ENCODE data around the gene DCTN5. TPM values are rescaled to one million over a fixed set of nuclear protein-coding genes. Genes with fewer than 3 reads are reported as not detected.
"Not testable (repeated sequence)": the region's sequence is repeated elsewhere in the genome, so short reads cannot be mapped to it uniquely, and the experiment has no call there.

DCTN5 gene
- total RNA-seq, 1 experiment from 2014 or later: 48.7 TPM

DNA sequence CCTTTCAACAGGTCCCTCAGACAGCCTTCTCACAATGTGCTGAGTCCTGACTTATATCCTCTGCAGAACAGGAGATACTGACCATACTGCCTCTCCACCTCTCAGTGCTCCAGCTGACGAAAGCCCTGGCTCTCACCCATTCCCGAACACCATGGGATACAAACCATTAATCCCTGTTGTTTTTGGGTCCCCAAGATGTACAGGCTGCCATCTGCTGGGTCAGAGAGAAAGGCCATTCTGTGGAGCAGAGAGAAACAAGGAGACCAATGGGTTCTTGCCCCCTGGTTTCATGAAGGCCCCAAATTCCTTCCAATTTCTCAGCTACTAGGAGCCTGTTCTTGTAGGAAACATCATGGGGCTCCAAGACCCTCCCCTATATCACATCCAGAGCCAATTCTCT, 68.7 kb downstream of the DCTN5 start:
- in situ Hi-C loops (cut with HindIII; ENCODE audit: low pct_unique_long_range_greater_than_20kb, low sequenced_read_pairs): no loop called here
- no peak for DNase-seq (ENCODE audit: low read depth)

DNA sequence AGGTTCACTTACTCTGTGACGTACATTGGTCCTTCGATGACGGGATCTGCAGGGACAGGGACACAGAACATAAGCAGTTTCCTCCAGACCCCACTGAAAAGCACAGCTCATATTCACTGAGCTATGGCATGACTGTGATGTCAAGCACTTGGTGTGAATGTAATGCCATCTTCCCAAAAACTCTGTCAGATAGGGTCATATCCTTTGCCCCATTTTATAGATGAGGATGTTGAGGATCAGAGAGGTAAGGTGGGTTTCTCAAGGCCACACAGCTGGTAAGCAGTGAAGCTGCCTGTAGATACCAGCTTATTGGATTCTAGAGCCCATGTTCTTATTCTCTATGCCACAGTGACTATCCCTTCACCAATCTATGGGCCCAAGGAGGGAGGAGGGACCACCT, 69.2 kb downstream of the DCTN5 start:
- in situ Hi-C loops (cut with HindIII; ENCODE audit: low pct_unique_long_range_greater_than_20kb, low sequenced_read_pairs): no loop called here
- no peak for DNase-seq (ENCODE audit: low read depth)

DNA sequence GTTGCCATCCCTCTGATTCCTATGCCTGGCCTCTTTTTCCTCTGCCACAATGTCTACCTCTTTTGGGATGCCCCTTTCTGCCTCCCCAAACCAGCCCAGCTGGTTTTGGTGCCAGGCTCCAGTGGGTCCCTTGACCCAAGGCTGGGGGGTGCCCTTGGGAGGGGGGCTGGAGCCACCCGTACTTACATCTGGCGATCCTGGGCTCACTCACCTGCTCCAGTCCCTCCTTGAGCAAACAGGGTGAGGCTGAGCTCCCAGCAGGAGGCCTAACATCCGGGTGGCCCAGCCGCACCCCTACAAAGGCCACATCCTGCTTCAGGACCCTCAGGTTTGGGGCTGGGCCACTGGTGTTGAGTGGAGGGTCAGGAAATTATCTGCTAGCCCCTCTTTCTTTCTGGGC, 70.5 kb downstream of the DCTN5 start:
- in situ Hi-C loops (cut with HindIII; ENCODE audit: low pct_unique_long_range_greater_than_20kb, low sequenced_read_pairs): no loop called here
- no peak for DNase-seq (ENCODE audit: low read depth)

DNA sequence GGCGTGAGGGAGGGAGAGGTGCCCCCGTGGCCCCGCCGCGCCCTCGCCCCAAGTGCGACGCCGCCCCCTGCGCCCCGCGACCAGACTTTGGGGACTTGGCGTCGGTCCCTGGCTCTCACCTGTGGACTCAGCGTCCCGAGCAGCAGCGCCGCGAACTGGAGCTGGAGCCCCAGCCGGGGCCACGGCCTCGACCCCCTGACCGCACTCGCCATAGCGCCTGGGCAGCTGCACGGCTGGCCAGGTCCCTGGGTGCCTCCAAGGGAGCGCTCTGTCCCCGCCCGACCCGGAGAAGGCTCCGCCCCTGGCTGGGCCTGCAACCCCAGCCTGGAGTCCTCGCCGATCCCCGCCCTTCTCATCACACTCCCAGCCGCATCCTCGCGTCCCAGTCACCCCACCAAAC, 71.7 kb downstream of the DCTN5 start, which contains the start of gene ERN2:
Gene ERN2 (minus strand): TSS at position 247 of the 400 bp plus-strand sequence. CDS start 35 bp downstream, at position 212.
- in situ Hi-C loops (cut with HindIII; ENCODE audit: low pct_unique_long_range_greater_than_20kb, low sequenced_read_pairs): no loop called here
- DNase-seq (ENCODE audit: low read depth): no peak

DNA sequence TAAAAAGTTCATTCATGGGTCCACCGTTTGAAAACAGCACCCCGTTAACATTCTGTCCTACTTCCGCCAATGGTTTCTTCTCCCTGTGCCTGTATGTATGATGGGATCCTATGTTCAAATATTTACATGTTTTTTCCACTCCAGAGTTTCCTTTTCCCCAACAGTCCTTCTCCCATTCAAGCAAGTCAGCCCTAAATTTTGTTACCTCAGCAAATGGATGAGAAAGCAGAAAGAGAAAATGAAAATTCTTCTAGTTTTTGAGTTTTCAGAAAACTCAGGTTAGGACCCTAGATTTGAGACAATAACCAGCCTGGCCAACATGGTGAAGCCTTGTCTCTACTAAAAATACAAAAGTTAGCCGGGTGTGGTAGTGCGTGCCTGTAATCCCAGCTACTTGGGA, 75.2 kb downstream of the DCTN5 start:
- DNase-seq (ENCODE audit: low read depth): no peak
- in situ Hi-C loops (cut with HindIII; ENCODE audit: low pct_unique_long_range_greater_than_20kb, low sequenced_read_pairs): no loop called here

DNA sequence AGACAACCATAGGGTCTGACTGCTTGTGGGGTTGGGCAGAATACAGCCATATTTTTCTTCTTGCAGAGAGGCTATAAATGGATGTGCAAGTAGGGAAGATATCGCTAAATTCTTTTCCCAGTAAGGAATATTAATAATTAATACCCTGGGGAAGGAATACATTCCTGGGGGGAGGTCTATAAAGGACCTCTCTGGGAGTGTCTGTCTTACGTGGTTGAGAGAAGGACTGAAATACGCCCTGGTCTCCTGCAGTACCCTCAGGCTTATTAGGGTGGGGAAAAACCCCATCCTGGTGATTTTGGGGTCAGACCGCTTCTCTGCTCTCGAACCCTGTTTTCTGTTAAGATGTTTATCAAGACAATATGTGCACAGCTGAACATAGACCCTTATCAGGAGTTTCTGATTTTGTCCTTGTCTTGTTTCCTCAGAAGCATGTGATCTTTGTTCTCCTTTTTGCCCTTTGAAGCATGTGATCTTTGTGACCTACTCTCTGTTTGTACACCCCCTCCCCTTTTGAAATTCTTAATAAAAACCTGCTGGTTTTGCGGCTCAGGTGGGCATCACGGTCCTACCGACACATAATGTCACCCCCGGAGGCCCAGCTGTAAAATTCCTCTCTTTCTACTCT, 81.5 kb downstream of the DCTN5 start:
- in situ Hi-C loops (cut with HindIII; ENCODE audit: low pct_unique_long_range_greater_than_20kb, low sequenced_read_pairs): not testable (repeated sequence)

DNA sequence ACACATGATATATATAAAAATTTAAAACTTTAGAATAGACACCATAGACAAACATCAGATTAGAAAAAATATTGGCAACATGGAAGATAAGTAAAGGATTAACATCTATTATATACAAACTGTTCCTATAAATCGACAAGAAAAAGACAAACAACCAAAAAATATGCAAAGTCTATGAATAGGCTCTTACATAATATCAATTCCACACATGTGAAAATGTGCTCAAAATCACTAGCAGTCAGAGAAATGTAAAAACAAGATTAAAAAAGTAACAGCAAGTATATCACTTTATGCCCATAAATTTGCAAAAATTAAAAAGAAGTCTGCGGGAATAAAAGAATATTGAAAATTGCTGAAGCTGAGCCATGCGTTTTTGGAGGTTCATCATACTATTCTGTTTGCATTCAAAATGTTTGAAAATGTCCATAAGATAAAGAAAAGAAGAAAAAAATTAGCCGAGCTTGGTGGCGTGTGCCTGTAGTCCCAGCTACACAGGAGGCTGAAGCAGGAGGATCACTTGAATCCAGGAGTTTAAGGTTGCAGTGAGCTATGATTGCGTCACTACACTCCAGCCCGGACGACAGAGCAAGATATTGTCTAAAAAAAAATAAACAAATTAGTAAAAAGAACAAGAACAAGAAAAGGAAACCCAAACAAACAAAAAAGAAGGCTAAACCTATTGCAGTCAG, 83.0 kb downstream of the DCTN5 start:
- no peak for DNase-seq (ENCODE audit: low read depth)

More for the DNA sequence above, 81.5 kb downstream of the DCTN5 start:
- DNase-seq (ENCODE audit: low read depth): not testable (repeated sequence)

DNA sequence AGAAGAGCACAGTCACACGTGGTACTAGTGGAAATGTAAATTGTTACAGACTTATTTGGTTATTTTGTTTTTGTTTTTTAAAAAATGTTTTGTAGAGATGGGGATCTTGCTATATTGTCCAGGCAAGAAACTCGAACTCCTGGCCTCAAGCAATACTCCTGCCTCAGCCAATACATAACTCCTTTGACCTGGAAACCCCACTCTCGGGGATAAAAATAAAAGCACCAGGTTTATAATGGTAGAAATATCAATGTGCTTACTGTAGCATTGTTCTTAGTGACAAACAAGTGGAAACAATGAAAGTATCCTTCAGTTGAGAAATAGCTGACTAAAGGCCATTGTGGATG, 83.5 kb downstream of the DCTN5 start:
- no peak for DNase-seq (ENCODE audit: low read depth)
- in situ Hi-C loops (cut with HindIII; ENCODE audit: low pct_unique_long_range_greater_than_20kb, low sequenced_read_pairs): no loop called here

More for the DNA sequence above, 83.0 kb downstream of the DCTN5 start:
- in situ Hi-C loops (cut with HindIII; ENCODE audit: low pct_unique_long_range_greater_than_20kb, low sequenced_read_pairs): no loop called here

DNA sequence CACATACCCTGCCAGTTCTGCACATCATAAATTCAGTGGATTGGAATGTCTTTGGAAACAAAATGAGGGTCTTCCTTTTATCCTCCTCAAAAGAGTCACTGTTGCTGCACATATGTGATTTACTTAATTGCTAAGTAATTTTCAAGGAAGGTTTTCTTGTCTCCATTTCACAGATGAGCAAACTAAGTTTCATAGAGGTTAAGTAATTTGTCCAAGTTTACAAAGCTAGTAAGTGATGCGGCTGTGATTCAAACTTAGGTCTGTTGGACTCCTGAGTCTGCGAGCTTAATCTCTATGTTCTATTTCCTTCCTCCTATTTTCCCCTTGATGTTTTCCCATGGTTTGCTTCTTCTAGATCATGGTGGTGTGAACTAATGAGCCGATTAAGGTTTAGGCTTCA, 85.4 kb downstream of the DCTN5 start:
- no peak for DNase-seq (ENCODE audit: low read depth)
- in situ Hi-C loops (cut with HindIII; ENCODE audit: low pct_unique_long_range_greater_than_20kb, low sequenced_read_pairs): no loop called here

Other genes with a start within 250 kb of the DCTN5 start
- 29.4 and 42.6 TPM in 2 replicates for gene COG7, start 188.3 kb upstream of the DCTN5 start, total RNA-seq (2014; rRNA removed; shearing (Covaris generic); ENCODE audit: low replicate concordance)
- gene GGA2, start 131.0 kb upstream of the DCTN5 start, total RNA-seq (2014; rRNA removed; shearing (Covaris generic); ENCODE audit: low replicate concordance): 52.7 and 67.6 TPM in 2 replicates
- 32.9 and 108 TPM in 2 replicates for gene EARS2, start 84.1 kb upstream of the DCTN5 start, total RNA-seq (2014; rRNA removed; shearing (Covaris generic); ENCODE audit: low replicate concordance)
- gene UBFD1, start 83.7 kb upstream of the DCTN5 start, total RNA-seq (2014; rRNA removed; shearing (Covaris generic); ENCODE audit: low replicate concordance): 69.9 and 120 TPM in 2 replicates
- 147 and 186 TPM in 2 replicates for gene NDUFAB1, start 45.1 kb upstream of the DCTN5 start, total RNA-seq (2014; rRNA removed; shearing (Covaris generic); ENCODE audit: low replicate concordance)
- gene PALB2, start 156 bp upstream of the DCTN5 start, total RNA-seq (2014; rRNA removed; shearing (Covaris generic); ENCODE audit: low replicate concordance): 8.0 and 12.0 TPM in 2 replicates
- gene PLK1, start 37.4 kb downstream of the DCTN5 start, total RNA-seq (2014; rRNA removed; shearing (Covaris generic); ENCODE audit: low replicate concordance): 20.9 and 23.2 TPM in 2 replicates
- gene ERN2, start 71.8 kb downstream of the DCTN5 start, total RNA-seq (2014; rRNA removed; shearing (Covaris generic); ENCODE audit: low replicate concordance): 0.12 and 0.14 TPM in 2 replicates
- gene CHP2, start 113.6 kb downstream of the DCTN5 start, total RNA-seq (2014; rRNA removed; shearing (Covaris generic); ENCODE audit: low replicate concordance): not detected in 2 replicates
- not detected in 2 replicates for gene PRKCB, start 194.5 kb downstream of the DCTN5 start, total RNA-seq (2014; rRNA removed; shearing (Covaris generic); ENCODE audit: low replicate concordance)

Data from Caki2 (cell line).